ENCODE results near the gene TRIP11. TPM values are rescaled to one million over a fixed set of nuclear protein-coding genes. Genes with fewer than 3 reads are reported as not detected.

Gene TRIP11
- 8.5 and 12.6 TPM in 2 replicates for total RNA-seq

GRCh38 chr14:92039719-92040430, at the start of gene TRIP11:
Gene TRIP11 (minus strand): TSS chr14:92040059. CDS start chr14:92039685, 374 bp downstream.

GRCh38 chr14:91947475-91948184, 92.2 kb downstream of the TRIP11 start, which contains the start of gene FBLN5:
Gene FBLN5 (minus strand): TSS chr14:91947694. CDS start chr14:91947229, 465 bp downstream.

Other genes with a start within 250 kb of the TRIP11 start
- under 0.01 TPM in 1 of 2 replicates, not detected in the other for gene TC2N, start 172.5 kb downstream of the TRIP11 start, total RNA-seq
- 138 and 153 TPM in 2 replicates for gene FBLN5, start 92.4 kb downstream of the TRIP11 start, total RNA-seq
- gene ATXN3, start 66.5 kb upstream of the TRIP11 start, total RNA-seq: 4.6 and 17.0 TPM in 2 replicates
- gene NDUFB1, start 81.6 kb upstream of the TRIP11 start, total RNA-seq: 158 and 241 TPM in 2 replicates
- gene CPSF2, start 81.9 kb upstream of the TRIP11 start, total RNA-seq: 31.7 and 44.7 TPM in 2 replicates

Measured in bronchus fibroblast of lung (primary cell).